Activated naive CD4-positive, alpha-beta T cell treated with anti-CD3 and anti-CD28 coated beads, Interleukin-2, amount 10 ng/mL, durations not matched to agents 7 days and 5 days (primary cell): Measurements from ENCODE around the gene IL27RA.

Experiments used
- CTCF ChIA-PET: fragments of 350-600 bp; sonication (Branson Sonifier 250); formaldehyde crosslinking; loops from one replicate; lab custom pipeline; 2021; ENCODE audit warnings: antibody characterized with exemption; lab: Charles Lee
- DNase-seq: peaks from one replicate; pipeline ENCODE4 v3.0.0-alpha.2; 2020
- H3K27ac Mint-ChIP-seq: one replicate; pipeline ENCODE4 v1.8.0; 2021; ENCODE audit warnings: mild to moderate bottlenecking, moderate library complexity, mixed read lengths
- H3K27me3 Mint-ChIP-seq: one replicate; pipeline ENCODE4 v1.8.0; 2021; ENCODE audit warnings: mild to moderate bottlenecking, mixed read lengths
- H3K36me3 Mint-ChIP-seq: one replicate; pipeline ENCODE4 v1.8.0; 2021; ENCODE audit warnings: mixed read lengths
- H3K4me1 Mint-ChIP-seq: one replicate; pipeline ENCODE4 v1.8.0; 2021; ENCODE audit warnings: mixed read lengths
- H3K4me3 Mint-ChIP-seq: one replicate; pipeline ENCODE4 v1.8.0; 2021; ENCODE audit warnings: mild to moderate bottlenecking, moderate library complexity, mixed read lengths
- H3K9me3 Mint-ChIP-seq: one replicate; pipeline ENCODE4 v1.8.0; 2021; ENCODE audit warnings: mixed read lengths

Gene IL27RA

GRCh38 chr19:14053032-14053431 is 21.5 kb downstream of the IL27RA start:
- CTCF ChIA-PET = interaction anchor here (1.1 to 3.3 kb wide), 3 partner anchors 19 to 172 kb away, joined by 3 to 14 read pairs (median 4); no protein-coding TSS in a partner anchor
- H3K4me3 Mint-ChIP-seq = no peak overlapping the region
- H3K36me3 Mint-ChIP-seq = peaks cover 43% of the 10 kb centered on the region
- H3K4me1 Mint-ChIP-seq = peaks cover 8% of the 10 kb centered on the region
- no peak overlapping the region for H3K27ac Mint-ChIP-seq
- DNase-seq = no peak
- H3K27me3 Mint-ChIP-seq = peaks cover 34% of the 10 kb centered on the region
- no peaks in the 10 kb centered on the region for H3K9me3 Mint-ChIP-seq

- peaks cover 38% of the 10 kb centered on the region for H3K36me3 Mint-ChIP-seq
- CTCF ChIA-PET = interaction anchor here (1.1 to 3.3 kb wide), 3 partner anchors 19 to 173 kb away, joined by 3 to 14 read pairs (median 4); no protein-coding TSS in a partner anchor
Observed at GRCh38 chr19:14053500-14053899, 21.9 kb downstream of the IL27RA start.

GRCh38 chr19:14054099-14054498 is 22.5 kb downstream of the IL27RA start:
- Mint-ChIP-seq H3K4me1 (peaks cover 18% of the 10 kb centered on the region), H3K27ac (no peak overlapping the region), H3K36me3 (peaks cover 33% of the 10 kb centered on the region), H3K27me3 (peaks cover 44% of the 10 kb centered on the region), H3K9me3 (no peaks in the 10 kb centered on the region), H3K4me3 (no peak overlapping the region)
- CTCF ChIA-PET = interaction anchor here (3.3 kb wide), 1 partner anchor 173 kb away, joined by 14 read pairs; no protein-coding TSS in a partner anchor
- no peak for DNase-seq

More at GRCh38 chr19:14053500-14053899, 21.9 kb downstream of the IL27RA start:
- no peaks in the 10 kb centered on the region for H3K9me3 Mint-ChIP-seq
- DNase-seq = no peak
- peaks cover 13% of the 10 kb centered on the region for H3K4me1 Mint-ChIP-seq
- H3K27ac Mint-ChIP-seq = no peak overlapping the region
- H3K4me3 Mint-ChIP-seq = no peak overlapping the region
- H3K27me3 Mint-ChIP-seq = peaks cover 38% of the 10 kb centered on the region

- Mint-ChIP-seq H3K4me3 (no peak overlapping the region), H3K36me3 (peaks cover 31% of the 10 kb centered on the region), H3K4me1 (peaks cover 20% of the 10 kb centered on the region), H3K27ac (no peak overlapping the region), H3K27me3 (peaks cover 51% of the 10 kb centered on the region), H3K9me3 (no peaks in the 10 kb centered on the region)
- CTCF ChIA-PET = interaction anchor here (3.3 kb wide), 1 partner anchor 174 kb away, joined by 14 read pairs; no protein-coding TSS in a partner anchor
- DNase-seq = no peak
Observed at GRCh38 chr19:14054721-14055120, 23.2 kb downstream of the IL27RA start.

GRCh38 chr19:14055396-14055795 is 23.8 kb downstream of the IL27RA start:
- Mint-ChIP-seq H3K36me3 (peaks cover 26% of the 10 kb centered on the region), H3K9me3 (no peaks in the 10 kb centered on the region), H3K4me1 (peaks cover 21% of the 10 kb centered on the region), H3K4me3 (no peak overlapping the region), H3K27me3 (peaks cover 57% of the 10 kb centered on the region), H3K27ac (no peak overlapping the region)
- no peak for DNase-seq
- CTCF ChIA-PET = interaction anchor here (2.4 to 6.1 kb wide), 2 partner anchors 12 to 16 kb away, joined by 7 to 70 read pairs; partner anchors contain the start of gene MISP3

GRCh38 chr19:14056069-14056666 is 24.6 kb downstream of the IL27RA start:
- peaks cover 23% of the 10 kb centered on the region for H3K36me3 Mint-ChIP-seq
- H3K9me3 Mint-ChIP-seq = no peaks in the 10 kb centered on the region
- CTCF ChIA-PET = interaction anchor here (1.4 to 6.1 kb wide), 4 partner anchors 9 to 20 kb away, joined by 3 to 70 read pairs (median 5); partner anchors contain the start of gene MISP3
- H3K27me3 Mint-ChIP-seq = peaks cover 65% of the 10 kb centered on the region
- H3K27ac Mint-ChIP-seq = no peak overlapping the region
- DNase-seq = no peak
- H3K4me1 Mint-ChIP-seq = peaks cover 21% of the 10 kb centered on the region
- H3K4me3 Mint-ChIP-seq = no peak overlapping the region

GRCh38 chr19:14056741-14057356 is 25.3 kb downstream of the IL27RA start:
- H3K27ac Mint-ChIP-seq = no peak overlapping the region
- peaks cover 72% of the 10 kb centered on the region for H3K27me3 Mint-ChIP-seq
- CTCF ChIA-PET = interaction anchor here (0.8 to 6.1 kb wide), 8 partner anchors 8 to 184 kb away, joined by 3 to 70 read pairs (median 5); partner anchors contain the start of genes DCAF15 and MISP3
- DNase-seq = no peak
- H3K36me3 Mint-ChIP-seq = peaks cover 19% of the 10 kb centered on the region
- H3K4me1 Mint-ChIP-seq = peaks cover 21% of the 10 kb centered on the region
- peak overlapping the region; percentile 34 for H3K4me3 Mint-ChIP-seq
- H3K9me3 Mint-ChIP-seq = no peaks in the 10 kb centered on the region

GRCh38 chr19:14058182-14059092 is 26.9 kb downstream of the IL27RA start:
- Mint-ChIP-seq H3K27ac (no peak overlapping the region), H3K4me3 (no peak overlapping the region), H3K9me3 (no peaks in the 10 kb centered on the region), H3K4me1 (peaks cover 21% of the 10 kb centered on the region), H3K27me3 (peaks cover 79% of the 10 kb centered on the region), H3K36me3 (peaks cover 6% of the 10 kb centered on the region)
- CTCF ChIA-PET = interaction anchor here (0.7 to 6.1 kb wide), 21 partner anchors 10 to 183 kb away, joined by 3 to 70 read pairs (median 6); partner anchors contain the start of genes ASF1B, DCAF15, MISP3 and RFX1
- no peak for DNase-seq

- Mint-ChIP-seq H3K27ac (no peak overlapping the region), H3K36me3 (peaks cover 2% of the 10 kb centered on the region), H3K4me1 (peaks cover 21% of the 10 kb centered on the region), H3K4me3 (no peak overlapping the region), H3K27me3 (peaks cover 79% of the 10 kb centered on the region), H3K9me3 (no peaks in the 10 kb centered on the region)
- DNase-seq = peak; percentile 69
- CTCF ChIA-PET = interaction anchor here (0.7 to 6.1 kb wide), 26 partner anchors 11 to 184 kb away, joined by 3 to 70 read pairs (median 4); partner anchors contain the start of genes ASF1B, DCAF15, MISP3 and PODNL1
Observed at GRCh38 chr19:14059093-14059480, 27.5 kb downstream of the IL27RA start.

GRCh38 chr19:14059652-14060155 is 28.1 kb downstream of the IL27RA start:
- no peak overlapping the region for H3K4me3 Mint-ChIP-seq
- H3K4me1 Mint-ChIP-seq = peaks cover 21% of the 10 kb centered on the region

GRCh38 chr19:14061081-14061749 is 29.7 kb downstream of the IL27RA start:
- CTCF ChIA-PET = interaction anchor here (0.6 to 6.1 kb wide), 8 partner anchors 10 to 180 kb away, joined by 3 to 70 read pairs (median 8); partner anchors contain the start of gene MISP3
- Mint-ChIP-seq H3K36me3 (no peaks in the 10 kb centered on the region), H3K27me3 (peaks cover 66% of the 10 kb centered on the region), H3K9me3 (no peaks in the 10 kb centered on the region), H3K4me3 (no peak overlapping the region), H3K4me1 (peaks cover 21% of the 10 kb centered on the region), H3K27ac (no peak overlapping the region)
- no peak for DNase-seq

More at GRCh38 chr19:14059652-14060155, 28.1 kb downstream of the IL27RA start:
- DNase-seq = no peak
- CTCF ChIA-PET = interaction anchor here (0.6 to 6.1 kb wide), 21 partner anchors 11 to 179 kb away, joined by 3 to 70 read pairs (median 5); partner anchors contain the start of genes ASF1B, DCAF15, MISP3 and PODNL1
- Mint-ChIP-seq H3K27ac (no peak overlapping the region), H3K9me3 (no peaks in the 10 kb centered on the region), H3K36me3 (no peaks in the 10 kb centered on the region), H3K27me3 (peaks cover 75% of the 10 kb centered on the region)

GRCh38 chr19:14061751-14062557 is 30.4 kb downstream of the IL27RA start, which contains the start of gene PALM3:
Gene PALM3, minus strand, starts transcription at chr19:14062076. Its CDS starts 96 bp downstream, at chr19:14061980.
- Mint-ChIP-seq H3K27me3 (peaks cover 65% of the 10 kb centered on the region), H3K9me3 (no peaks in the 10 kb centered on the region), H3K36me3 (no peaks in the 10 kb centered on the region), H3K4me1 (peaks cover 18% of the 10 kb centered on the region), H3K4me3 (no peak within 1 kb of the TSS), H3K27ac (no peak within 1 kb of the TSS)
- CTCF ChIA-PET = interaction anchor here (4.9 kb wide), 1 partner anchor 13 kb away, joined by 56 read pairs; no protein-coding TSS in a partner anchor
- no peak for DNase-seq
